Smooth muscle cell of the umbilical artery (primary cell): ENCODE results near the gene TAS1R3. TPM values are rescaled to one million over a fixed set of nuclear protein-coding genes. Genes with fewer than 3 reads are reported as not detected.

Source experiments
- total RNA-seq: library from RNA; depleted of rRNA; stranded (reverse); fragments of >200 nt; gene quantifications from 2 replicates; pipeline ENCODE4 v1.2.3, GENCODE V29; 2014

Gene TAS1R3
- 0.23 and 0.30 TPM in 2 replicates for total RNA-seq

DNA sequence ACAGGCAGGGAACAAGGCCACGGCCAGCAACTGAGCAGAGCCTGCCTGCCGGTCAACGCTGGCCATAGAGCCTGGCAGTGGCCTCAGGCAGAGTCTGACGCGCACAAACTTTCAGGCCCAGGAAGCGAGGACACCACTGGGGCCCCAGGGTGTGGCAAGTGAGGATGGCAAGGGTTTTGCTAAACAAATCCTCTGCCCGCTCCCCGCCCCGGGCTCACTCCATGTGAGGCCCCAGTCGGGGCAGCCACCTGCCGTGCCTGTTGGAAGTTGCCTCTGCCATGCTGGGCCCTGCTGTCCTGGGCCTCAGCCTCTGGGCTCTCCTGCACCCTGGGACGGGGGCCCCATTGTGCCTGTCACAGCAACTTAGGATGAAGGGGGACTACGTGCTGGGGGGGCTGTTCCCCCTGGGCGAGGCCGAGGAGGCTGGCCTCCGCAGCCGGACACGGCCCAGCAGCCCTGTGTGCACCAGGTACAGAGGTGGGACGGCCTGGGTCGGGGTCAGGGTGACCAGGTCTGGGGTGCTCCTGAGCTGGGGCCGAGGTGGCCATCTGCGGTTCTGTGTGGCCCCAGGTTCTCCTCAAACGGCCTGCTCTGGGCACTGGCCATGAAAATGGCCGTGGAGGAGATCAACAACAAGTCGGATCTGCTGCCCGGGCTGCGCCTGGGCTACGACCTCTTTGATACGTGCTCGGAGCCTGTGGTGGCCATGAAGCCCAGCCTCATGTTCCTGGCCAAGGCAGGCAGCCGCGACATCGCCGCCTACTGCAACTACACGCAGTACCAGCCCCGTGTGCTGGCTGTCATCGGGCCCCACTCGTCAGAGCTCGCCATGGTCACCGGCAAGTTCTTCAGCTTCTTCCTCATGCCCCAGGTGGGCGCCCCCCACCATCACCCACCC is at the start of gene TAS1R3:
Gene TAS1R3, plus strand, starts transcription at position 213 of the 898 bp plus-strand sequence. Its CDS starts 66 bp downstream, at position 279.

DNA sequence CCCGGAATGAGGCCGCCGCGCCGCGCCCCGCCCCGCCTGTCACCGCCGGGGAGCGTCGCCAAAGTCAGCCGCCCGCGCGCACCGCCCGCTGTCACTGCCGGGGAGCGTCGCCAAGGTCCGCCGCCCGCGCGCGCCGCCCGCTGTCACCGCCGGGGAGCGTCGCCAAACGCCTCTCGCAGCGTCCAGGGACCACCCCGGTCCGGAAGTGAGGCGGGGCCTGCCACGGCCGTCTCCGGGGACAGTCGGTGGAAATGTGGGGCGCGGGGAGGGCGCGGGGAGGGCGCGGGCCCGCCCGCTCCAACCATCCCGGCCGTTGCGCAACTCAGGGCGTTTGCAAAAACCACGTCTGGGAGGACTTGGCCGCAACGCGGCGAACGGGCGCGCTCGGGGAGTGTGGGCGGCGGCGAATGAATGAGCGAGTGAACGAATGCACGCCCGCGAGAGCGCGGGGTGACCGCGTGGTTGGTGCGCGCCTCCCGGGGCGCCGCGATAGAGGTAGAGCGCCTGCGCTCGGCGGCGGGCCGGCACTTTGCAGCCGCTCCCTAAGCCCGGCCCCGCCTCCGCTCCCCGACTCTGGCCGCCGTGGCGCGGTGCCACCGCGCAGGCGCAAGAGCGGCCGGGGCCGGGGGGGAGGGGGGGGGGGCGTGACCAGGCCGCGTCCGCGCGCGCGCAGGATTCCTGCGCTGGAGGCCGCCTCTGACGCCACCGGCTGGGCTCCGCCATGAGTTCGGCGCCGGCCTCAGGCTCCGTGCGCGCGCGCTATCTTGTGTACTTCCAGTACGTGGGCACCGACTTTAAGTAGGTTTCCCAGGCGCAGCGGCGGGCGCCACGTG is 22.9 kb upstream of the TAS1R3 start, which contains the start of the genes ACAP3 and PUSL1:
Gene ACAP3, minus strand, starts transcription at position 8 of the 833 bp plus-strand sequence. CDS start 115 bp downstream, outside the sequence.
Gene PUSL1, plus strand, starts transcription at position 675 of the 833 bp plus-strand sequence. Its CDS starts 47 bp downstream, at position 722.

DNA sequence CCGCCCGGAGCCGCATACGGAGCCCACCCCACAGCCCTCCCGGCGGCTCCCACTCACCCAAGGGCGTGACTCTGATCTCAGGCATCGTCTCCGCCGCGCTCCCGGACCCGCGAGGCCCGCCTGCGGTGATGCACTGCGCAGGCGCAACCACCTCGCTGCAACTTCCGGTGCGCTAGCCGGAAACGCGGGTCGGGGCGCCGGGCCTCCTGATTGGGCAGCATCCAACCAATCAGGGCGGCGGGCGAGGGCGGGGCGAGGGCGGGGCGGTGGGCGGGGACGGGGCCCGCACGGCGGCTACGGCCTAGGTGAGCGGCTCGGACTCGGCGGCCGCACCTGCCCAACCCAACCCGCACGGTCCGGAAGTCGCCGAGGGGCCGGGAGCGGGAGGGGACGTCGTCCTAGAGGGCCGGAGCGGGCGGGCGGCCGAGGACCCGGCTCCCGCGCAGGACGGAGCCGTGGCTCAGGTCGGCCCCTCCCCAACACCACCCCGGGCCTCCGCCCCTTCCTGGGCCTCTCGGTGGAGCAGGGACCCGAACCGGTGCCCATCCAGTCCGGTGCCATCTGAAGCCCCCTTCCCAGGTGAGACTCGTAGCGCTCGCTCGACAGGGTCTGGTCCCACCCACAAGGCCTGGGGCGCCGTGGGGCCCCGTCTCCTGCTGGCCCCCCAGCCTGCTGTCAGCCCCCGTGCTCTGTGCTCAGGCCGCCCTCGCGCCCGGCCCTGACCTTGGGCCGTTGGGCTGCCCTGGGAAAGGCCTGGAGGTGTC is 6.4 kb upstream of the TAS1R3 start, which contains the start of the genes CPTP and INTS11:
Gene CPTP, plus strand, starts transcription at position 279 of the 764 bp plus-strand sequence. CDS start 2,109 bp downstream, outside the sequence.
Gene INTS11, minus strand, starts transcription at position 137 of the 764 bp plus-strand sequence. Its CDS starts 52 bp downstream, at position 85.

DNA sequence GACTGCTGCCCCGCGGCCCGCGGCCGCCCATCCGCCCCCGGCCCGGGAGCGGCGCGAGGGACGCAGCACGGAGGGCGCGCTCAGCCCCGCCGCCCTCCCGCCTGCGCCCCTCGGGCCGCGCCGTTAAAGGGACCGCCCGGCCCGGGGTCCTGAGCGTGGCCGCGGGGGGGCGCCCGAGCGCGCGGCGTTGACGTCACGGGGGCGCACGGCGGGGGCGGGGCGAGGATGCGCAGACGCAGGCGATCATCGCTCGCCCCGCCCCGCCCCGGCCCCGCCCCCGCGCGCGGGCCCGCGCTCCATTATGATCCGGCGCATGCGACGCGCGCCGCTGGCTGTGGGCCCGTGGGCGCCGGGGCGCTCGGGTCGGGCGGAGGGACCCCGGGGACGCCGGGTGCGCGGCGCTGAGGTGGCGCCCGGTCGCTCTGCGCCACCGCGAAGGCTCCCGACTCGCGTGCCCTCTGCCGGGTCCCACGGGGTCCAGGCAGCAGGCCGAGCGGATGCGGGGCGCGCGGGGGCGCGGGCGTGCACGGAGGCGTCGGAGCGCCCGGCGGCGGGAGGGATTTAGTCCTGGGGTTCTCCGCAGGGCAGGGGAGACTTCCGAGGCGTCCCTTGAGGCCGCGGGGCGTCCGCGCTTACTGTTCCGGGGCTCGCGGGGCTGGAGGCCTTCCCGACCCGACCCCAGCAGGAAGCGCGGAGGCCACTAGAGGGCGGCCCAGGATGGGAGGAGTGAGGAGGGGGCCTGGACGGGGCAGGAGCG is 18.4 kb downstream of the TAS1R3 start, which contains the start of gene DVL1:
Gene DVL1, minus strand, starts transcription at position 163 of the 757 bp plus-strand sequence. CDS start 353 bp downstream, outside the sequence.

DNA sequence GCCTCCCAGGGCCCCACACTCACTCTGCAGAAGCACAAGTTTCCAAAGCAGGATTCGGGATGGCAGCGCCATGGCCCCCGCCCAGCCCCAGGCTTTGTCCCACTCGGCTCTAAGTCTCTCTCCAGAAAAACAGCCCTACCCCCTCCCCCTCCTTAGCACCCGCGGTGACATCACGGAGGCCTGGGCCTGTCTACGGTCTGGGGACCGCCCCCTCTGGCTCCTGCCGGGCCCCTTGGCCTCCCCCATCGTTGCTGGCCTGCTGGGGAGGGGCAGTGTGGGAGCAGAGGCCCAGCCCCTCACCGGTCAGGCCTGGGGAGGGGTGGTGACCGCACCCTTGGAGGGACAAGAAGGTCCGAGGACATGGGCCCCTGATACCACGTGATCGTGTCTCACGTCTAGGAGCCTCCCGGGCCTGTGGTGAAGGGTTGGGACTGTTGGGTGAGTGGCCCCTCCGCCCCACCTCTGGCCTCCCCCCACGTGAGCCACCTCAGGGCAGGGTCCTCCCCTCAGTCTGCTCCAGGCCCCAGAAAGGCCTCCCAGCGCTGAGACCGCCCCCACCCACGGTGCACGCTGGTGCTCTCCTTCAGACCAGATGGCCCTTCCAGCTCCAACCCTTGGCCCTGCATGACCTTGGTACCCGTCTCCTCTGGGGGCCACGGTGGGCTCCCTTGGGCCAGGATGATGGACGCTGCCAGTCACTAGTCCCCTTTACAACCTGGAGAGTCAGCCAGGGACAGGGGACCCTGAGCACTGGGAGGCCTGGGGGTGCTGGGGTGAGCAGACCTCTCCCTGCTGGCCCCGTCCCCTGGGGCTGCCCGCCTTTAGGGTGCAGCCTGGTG is 27.6 kb downstream of the TAS1R3 start, which contains the start of gene MXRA8:
Gene MXRA8, minus strand, starts transcription at position 123 of the 839 bp plus-strand sequence. Its CDS starts 51 bp downstream, at position 72.

DNA sequence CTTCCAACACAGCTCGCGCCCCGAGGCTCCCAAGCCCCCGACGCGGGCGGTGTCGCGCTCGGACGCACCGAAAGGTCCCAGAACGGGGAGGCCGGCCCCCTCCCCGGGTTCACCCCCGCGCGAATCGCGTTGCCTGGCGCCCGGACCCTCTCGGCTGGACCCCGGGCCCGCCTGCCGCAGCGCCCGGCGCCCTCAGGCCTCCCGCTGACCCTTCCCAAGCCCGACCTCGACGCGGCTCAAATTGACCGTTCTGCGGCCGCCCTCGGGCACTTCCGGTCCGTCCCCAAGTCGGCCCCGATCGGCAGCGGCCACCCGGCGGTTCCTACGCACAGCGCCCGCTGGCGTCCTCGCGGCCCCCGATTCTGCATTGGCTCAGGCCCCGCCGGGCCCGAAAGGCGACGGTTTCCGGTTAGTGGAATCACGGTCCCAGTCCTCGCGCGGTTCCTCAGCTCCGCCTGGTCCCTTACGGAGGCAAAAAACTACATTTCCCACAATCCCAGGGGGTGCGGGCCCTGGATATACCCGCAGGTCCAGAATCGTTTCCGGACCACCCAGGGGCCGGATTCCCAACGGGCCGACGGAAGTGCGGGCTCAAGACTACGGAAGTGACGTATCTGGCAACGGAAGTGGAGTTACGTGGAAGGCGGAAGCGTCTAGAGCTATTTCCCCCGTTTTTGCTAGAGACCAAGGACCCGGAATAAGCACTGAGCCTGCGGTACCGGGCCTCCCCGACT is 44.0 kb downstream of the TAS1R3 start, which contains the start of gene AURKAIP1:
Gene AURKAIP1, minus strand, starts transcription at position 279 of the 734 bp plus-strand sequence. CDS start 451 bp downstream, outside the sequence.

Other genes starting within 250 kb of the TAS1R3 start
- gene C1orf159, start 215.2 kb upstream of the TAS1R3 start, total RNA-seq, result 4.8 and 7.1 TPM in 2 replicates
- not detected in 2 replicates for gene TTLL10, start 157.4 kb upstream of the TAS1R3 start, total RNA-seq
- gene TNFRSF18, start 124.7 kb upstream of the TAS1R3 start, total RNA-seq, result not detected in 2 replicates
- under 0.01 and 0.14 TPM in 2 replicates for gene TNFRSF4, start 117.1 kb upstream of the TAS1R3 start, total RNA-seq
- gene SDF4, start 99.3 kb upstream of the TAS1R3 start, total RNA-seq, result 190 and 205 TPM in 2 replicates
- 32.1 and 37.1 TPM in 2 replicates for gene B3GALT6, start 99.0 kb upstream of the TAS1R3 start, total RNA-seq
- 0.92 and 1.5 TPM in 2 replicates for gene C1QTNF12, start 84.6 kb upstream of the TAS1R3 start, total RNA-seq
- 33.9 and 43.6 TPM in 2 replicates for gene UBE2J2, start 57.4 kb upstream of the TAS1R3 start, total RNA-seq
- gene SCNN1D, start 50.8 kb upstream of the TAS1R3 start, total RNA-seq, result 1.2 and 2.3 TPM in 2 replicates
- 52.6 and 71.8 TPM in 2 replicates for gene ACAP3, start 23.4 kb upstream of the TAS1R3 start, total RNA-seq
- 16.9 and 17.8 TPM in 2 replicates for gene PUSL1, start 22.7 kb upstream of the TAS1R3 start, total RNA-seq
- gene INTS11, start 6.6 kb upstream of the TAS1R3 start, total RNA-seq, result 41.9 and 59.4 TPM in 2 replicates
- gene CPTP, start 6.5 kb upstream of the TAS1R3 start, total RNA-seq, result 8.0 and 12.5 TPM in 2 replicates
- 65.0 and 105 TPM in 2 replicates for gene DVL1, start 18.1 kb downstream of the TAS1R3 start, total RNA-seq
- 172 and 187 TPM in 2 replicates for gene MXRA8, start 27.3 kb downstream of the TAS1R3 start, total RNA-seq
- gene AURKAIP1, start 43.9 kb downstream of the TAS1R3 start, total RNA-seq, result 52.6 and 85.8 TPM in 2 replicates
- gene CCNL2, start 68.1 kb downstream of the TAS1R3 start, total RNA-seq, result 189 and 195 TPM in 2 replicates
- 53.1 and 68.6 TPM in 2 replicates for gene MRPL20, start 76.0 kb downstream of the TAS1R3 start, total RNA-seq
- gene ANKRD65, start 90.0 kb downstream of the TAS1R3 start, total RNA-seq, result 0.18 and 0.30 TPM in 2 replicates
- 10.4 and 13.1 TPM in 2 replicates for gene VWA1, start 104.4 kb downstream of the TAS1R3 start, total RNA-seq
- 0.09 TPM in 1 of 2 replicates, not detected in the other for gene ATAD3C, start 118.4 kb downstream of the TAS1R3 start, total RNA-seq
- 13.7 and 26.3 TPM in 2 replicates for gene ATAD3B, start 140.5 kb downstream of the TAS1R3 start, total RNA-seq
- 24.1 and 49.1 TPM in 2 replicates for gene ATAD3A, start 180.9 kb downstream of the TAS1R3 start, total RNA-seq
- 2.4 and 2.9 TPM in 2 replicates for gene TMEM240, start 209.3 kb downstream of the TAS1R3 start, total RNA-seq
- 66.5 and 81.4 TPM in 2 replicates for gene SSU72, start 243.6 kb downstream of the TAS1R3 start, total RNA-seq